ENCODE results near the gene DPF3.

DPF3 gene

GRCh38 chr14:72904218-72904617 is 10.3 kb upstream of the DPF3 start:
- DNase-seq = no peak

GRCh38 chr14:72903716-72904115 is 9.8 kb upstream of the DPF3 start:
- no peak for DNase-seq

- no peak for DNase-seq
Observed at GRCh38 chr14:72902801-72903530, 9.1 kb upstream of the DPF3 start.

- no peak for DNase-seq
Observed at GRCh38 chr14:72901361-72901760, 7.5 kb upstream of the DPF3 start.

GRCh38 chr14:72898448-72898847 is 4.5 kb upstream of the DPF3 start:
- no peak for DNase-seq

GRCh38 chr14:72894623-72895378 is 900 bp upstream of the DPF3 start:
- peak; percentile 18 for DNase-seq

- no peak for DNase-seq
Observed at GRCh38 chr14:72894323-72894622, 372 bp upstream of the DPF3 start.

GRCh38 chr14:72892879-72893635 is 844 bp downstream of the DPF3 start:
- peak; percentile 27 for DNase-seq

GRCh38 chr14:72892103-72892878 is 1.6 kb downstream of the DPF3 start:
- peak; percentile 26 for DNase-seq

- DNase-seq = no peak
Observed at GRCh38 chr14:72891666-72892102, 2.2 kb downstream of the DPF3 start.

GRCh38 chr14:72889366-72889765 is 4.5 kb downstream of the DPF3 start:
- DNase-seq = no peak

- DNase-seq = no peak
Observed at GRCh38 chr14:72888636-72889201, 5.2 kb downstream of the DPF3 start.

- DNase-seq = no peak
Observed at GRCh38 chr14:72888192-72888591, 5.7 kb downstream of the DPF3 start.

- DNase-seq = no peak
Observed at GRCh38 chr14:72887514-72887913, 6.4 kb downstream of the DPF3 start.

- DNase-seq = no peak
Observed at GRCh38 chr14:72884386-72884785, 9.5 kb downstream of the DPF3 start.

- no peak for DNase-seq
Observed at GRCh38 chr14:72883961-72884360, 9.9 kb downstream of the DPF3 start.

- no peak for DNase-seq
Observed at GRCh38 chr14:72883109-72883508, 10.8 kb downstream of the DPF3 start.

- DNase-seq = no peak
Observed at GRCh38 chr14:72882463-72882862, 11.4 kb downstream of the DPF3 start.

- DNase-seq = no peak
Observed at GRCh38 chr14:72882047-72882446, 11.9 kb downstream of the DPF3 start.

- no peak for DNase-seq
Observed at GRCh38 chr14:72881543-72881942, 12.4 kb downstream of the DPF3 start.

- no peak for DNase-seq
Observed at GRCh38 chr14:72880820-72881219, 13.1 kb downstream of the DPF3 start.

GRCh38 chr14:72880164-72880563 is 13.7 kb downstream of the DPF3 start:
- no peak for DNase-seq

- no peak for DNase-seq
Observed at GRCh38 chr14:72879431-72879830, 14.5 kb downstream of the DPF3 start.

Data from right hindlimb (tissue), 1 donor.